PFSK-1 (cell line): ENCODE measurements around the gene PRLH.

ENCODE experiments used
- FOXP2 ChIP-seq: optimal IDR thresholded peaks from 2 replicates; pipeline ENCODE3; 2011; ENCODE audit warnings: borderline replicate concordance, control low read depth, inconsistent platforms; ENCODE audit not compliant: insufficient read depth; ENCODE audit errors: extremely low read length, extremely low read depth
- POLR2AphosphoS5 ChIP-seq: IDR thresholded peaks from 2 replicates; pipeline ENCODE4 v1.6.1; 2012; ENCODE audit warnings: low read depth, mild to moderate bottlenecking, control low read depth, low read length, moderate library complexity
- SIN3A ChIP-seq: IDR thresholded peaks from 2 replicates; pipeline ENCODE4 v1.6.1; 2012; ENCODE audit warnings: mild to moderate bottlenecking, low read length, moderate library complexity, borderline replicate concordance; ENCODE audit not compliant: insufficient read depth

GRCh38 chr2:237542001-237542704, 24.2 kb upstream of the PRLH start:
- no peak for TF ChIP-seq POLR2AphosphoS5
- TF ChIP-seq SIN3A = no peak
- TF ChIP-seq FOXP2 = no peak
